Panc1 (cell line): ENCODE measurements around the gene NTM.

ENCODE experiments used
- CTCF ChIP-seq: fragments of 450-650 bp; IDR thresholded peaks from 2 replicates; pipeline ENCODE4 v1.5.1; 2017; ENCODE audit warnings: mild to moderate bottlenecking
- POLR2AphosphoS5 ChIP-seq: IDR thresholded peaks from 2 replicates; pipeline ENCODE4 v1.6.1; 2012; ENCODE audit warnings: mild to moderate bottlenecking, low read depth, low read length, moderate library complexity
- REST ChIP-seq, 2 experiments: IDR thresholded peaks; 2 replicates each; pipeline ENCODE4 v1.6.1; 2011 to 2012; ENCODE audit warnings: low read depth in 2 of 2, control low read depth in 1 of 2, low read length in 1 of 2, mild to moderate bottlenecking in 1 of 2, moderate library complexity in 1 of 2; ENCODE audit not compliant: insufficient read depth in 1 of 2
- TCF7L2 ChIP-seq: IDR thresholded peaks from 2 replicates; pipeline ENCODE4 v1.6.1; 2011; ENCODE audit warnings: mild to moderate bottlenecking, low read depth, low read length, inconsistent platforms

GRCh38 chr11:132249256-132249655 lies 878.8 kb downstream of the NTM start:
- TF ChIP-seq POLR2AphosphoS5 (no peak), CTCF (no peak), REST (IDR thresholded peaks at IDR 0.05; ENCODE audit: insufficient read depth in 1 of 2, low read depth in 2 of 2, low read length in 1 of 2) (no peak), TCF7L2 (no peak)
